ENCODE data around the gene MYO5B.

DNA sequence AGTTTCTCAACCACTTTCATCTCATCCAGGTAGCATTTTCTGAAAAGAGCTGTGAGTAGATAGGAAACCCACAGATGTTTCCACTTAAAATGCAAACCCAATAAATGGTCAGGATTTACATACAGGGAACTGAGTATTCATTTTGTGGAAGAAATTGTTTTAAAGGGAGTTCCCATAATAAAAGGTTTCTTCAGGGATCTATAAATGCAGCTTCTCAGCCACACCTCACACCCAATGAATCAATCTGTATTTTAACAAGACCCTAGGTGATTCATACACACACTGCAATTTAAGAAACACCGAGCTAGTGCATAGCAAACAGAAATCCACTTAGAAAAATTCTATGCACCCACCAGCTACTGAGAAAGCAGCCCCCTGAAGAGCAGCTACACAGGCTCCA, 241.6 kb downstream of the MYO5B start:
- TF ChIP-seq, protein P1, sequence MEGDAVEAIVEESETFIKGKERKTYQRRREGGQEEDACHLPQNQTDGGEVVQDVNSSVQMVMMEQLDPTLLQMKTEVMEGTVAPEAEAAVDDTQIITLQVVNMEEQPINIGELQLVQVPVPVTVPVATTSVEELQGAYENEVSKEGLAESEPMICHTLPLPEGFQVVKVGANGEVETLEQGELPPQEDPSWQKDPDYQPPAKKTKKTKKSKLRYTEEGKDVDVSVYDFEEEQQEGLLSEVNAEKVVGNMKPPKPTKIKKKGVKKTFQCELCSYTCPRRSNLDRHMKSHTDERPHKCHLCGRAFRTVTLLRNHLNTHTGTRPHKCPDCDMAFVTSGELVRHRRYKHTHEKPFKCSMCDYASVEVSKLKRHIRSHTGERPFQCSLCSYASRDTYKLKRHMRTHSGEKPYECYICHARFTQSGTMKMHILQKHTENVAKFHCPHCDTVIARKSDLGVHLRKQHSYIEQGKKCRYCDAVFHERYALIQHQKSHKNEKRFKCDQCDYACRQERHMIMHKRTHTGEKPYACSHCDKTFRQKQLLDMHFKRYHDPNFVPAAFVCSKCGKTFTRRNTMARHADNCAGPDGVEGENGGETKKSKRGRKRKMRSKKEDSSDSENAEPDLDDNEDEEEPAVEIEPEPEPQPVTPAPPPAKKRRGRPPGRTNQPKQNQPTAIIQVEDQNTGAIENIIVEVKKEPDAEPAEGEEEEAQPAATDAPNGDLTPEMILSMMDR (IDR thresholded peaks at IDR 0.05 in 2 of 3, conservative IDR thresholded peaks at IDR 0.05 in 1 of 3; ENCODE audit: control insufficient read depth in 2 of 3, extremely low read depth in 1 of 3, insufficient read depth in 1 of 3, low read depth in 3 of 3, low read length in 3 of 3), result no peak
- TF ChIP-seq MYC (IDR thresholded peaks at IDR 0.05; ENCODE audit: insufficient read depth, insufficient read length, insufficient replicate concordance, low read length, severe bottlenecking), result no peak
- no peak for TF ChIP-seq CBX5 (IDR thresholded peaks at IDR 0.05; ENCODE audit: low read depth)
- TF ChIP-seq CREB1 (IDR thresholded peaks at IDR 0.05; ENCODE audit: low read depth), result no peak
